ENCODE measurements around the gene EPB41L2.

The EPB41L2 gene

DNA sequence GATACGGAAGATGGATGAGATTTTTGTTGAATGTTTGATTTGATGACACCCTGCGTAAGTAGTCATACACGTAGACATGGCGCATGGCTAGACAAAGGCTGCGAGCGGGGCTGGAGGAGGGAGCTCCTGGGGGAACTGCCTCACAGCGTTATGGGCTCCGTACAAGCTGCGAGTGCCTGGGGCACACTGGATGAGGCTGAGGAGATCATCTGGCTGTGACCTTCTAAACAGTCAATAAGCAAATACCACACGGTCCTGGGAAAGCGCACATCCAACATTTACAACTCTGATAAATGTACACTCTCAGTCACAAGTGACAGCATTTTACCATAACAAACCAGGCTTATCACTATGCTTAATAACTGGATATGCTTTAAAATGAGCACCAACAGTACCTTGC is 198.7 kb downstream of the EPB41L2 start:
- Mint-ChIP-seq H3K27me3 (ENCODE audit: low read depth) (peaks cover 3% of the 10 kb centered on the region), H3K4me3 (no peak overlapping the region), H3K4me1 (ENCODE audit: low read depth) (no peaks in the 10 kb centered on the region), H3K27ac (no peak overlapping the region), H3K36me3 (ENCODE audit: low read depth) (no peaks in the 10 kb centered on the region), H3K9me3 (no peaks in the 10 kb centered on the region)
- no peak for DNase-seq (ENCODE audit: low spot score)

DNA sequence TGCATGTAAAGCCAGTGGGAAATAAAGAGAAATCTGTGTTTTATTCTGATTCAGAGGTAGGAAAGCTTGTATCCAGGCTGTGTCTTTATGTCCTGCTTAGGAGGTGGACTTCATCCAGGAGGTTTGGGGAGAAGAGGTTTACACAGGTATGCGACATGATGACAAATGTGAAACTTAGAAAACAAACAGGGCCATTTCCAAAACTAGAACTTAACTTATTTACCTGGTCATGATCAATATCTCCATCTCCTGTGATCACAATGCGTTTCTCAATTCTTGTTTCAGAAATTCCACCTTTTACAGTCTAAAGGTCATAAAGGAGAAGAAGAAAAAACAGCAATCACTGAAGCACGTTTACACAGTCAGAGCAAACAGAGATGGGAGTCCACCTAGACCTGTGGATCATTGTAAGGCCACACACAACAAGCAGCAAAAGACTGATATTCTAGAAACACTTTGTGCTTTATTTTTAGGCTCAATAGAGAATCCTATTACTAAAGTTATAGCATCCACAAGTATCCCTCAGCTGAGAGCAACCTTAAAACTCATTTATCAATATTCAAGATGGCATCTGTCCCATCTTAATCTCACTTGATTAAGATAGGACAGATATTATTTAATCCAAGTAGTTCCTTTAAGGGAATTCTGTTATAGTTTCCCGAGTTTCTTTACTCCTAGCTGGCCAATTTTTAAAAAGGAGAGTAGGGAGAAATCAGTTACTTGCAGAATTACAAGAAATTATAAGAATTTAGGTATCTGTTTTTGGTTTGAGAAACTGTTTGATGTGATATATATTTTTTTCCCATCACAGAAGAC is 199.4 kb downstream of the EPB41L2 start:
- H3K36me3 Mint-ChIP-seq (ENCODE audit: low read depth): no peaks in the 10 kb centered on the region
- no peaks in the 10 kb centered on the region for H3K4me1 Mint-ChIP-seq (ENCODE audit: low read depth)
- H3K4me3 Mint-ChIP-seq: no peak overlapping the region
- H3K9me3 Mint-ChIP-seq: no peaks in the 10 kb centered on the region
- H3K27ac Mint-ChIP-seq: no peak overlapping the region
- H3K27me3 Mint-ChIP-seq (ENCODE audit: low read depth): peaks cover under 1% of the 10 kb centered on the region
- DNase-seq (ENCODE audit: low spot score): no peak

DNA sequence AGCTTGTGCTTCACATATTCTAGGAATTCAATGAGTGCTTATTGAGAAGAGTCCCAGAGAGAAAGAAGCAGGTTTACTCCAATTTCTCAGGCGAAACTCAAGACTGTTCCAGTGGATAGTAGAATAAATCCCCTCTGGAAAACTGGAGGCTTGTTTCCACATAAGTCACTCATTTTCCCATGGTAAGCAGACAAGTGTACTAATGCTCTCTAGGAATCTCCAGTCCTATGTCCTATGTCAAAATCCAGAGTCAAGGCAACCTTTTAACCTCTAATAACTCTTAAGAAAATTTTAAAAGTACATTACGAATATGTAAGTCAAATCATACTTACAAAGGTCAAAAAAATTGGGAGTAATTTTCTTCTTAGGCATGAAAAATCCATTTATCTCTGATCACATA is 200.7 kb downstream of the EPB41L2 start:
- Mint-ChIP-seq H3K4me3 (no peak overlapping the region), H3K27ac (no peak overlapping the region), H3K4me1 (ENCODE audit: low read depth) (no peaks in the 10 kb centered on the region), H3K36me3 (ENCODE audit: low read depth) (no peaks in the 10 kb centered on the region), H3K27me3 (ENCODE audit: low read depth) (no peaks in the 10 kb centered on the region), H3K9me3 (no peaks in the 10 kb centered on the region)
- no peak for DNase-seq (ENCODE audit: low spot score)

DNA sequence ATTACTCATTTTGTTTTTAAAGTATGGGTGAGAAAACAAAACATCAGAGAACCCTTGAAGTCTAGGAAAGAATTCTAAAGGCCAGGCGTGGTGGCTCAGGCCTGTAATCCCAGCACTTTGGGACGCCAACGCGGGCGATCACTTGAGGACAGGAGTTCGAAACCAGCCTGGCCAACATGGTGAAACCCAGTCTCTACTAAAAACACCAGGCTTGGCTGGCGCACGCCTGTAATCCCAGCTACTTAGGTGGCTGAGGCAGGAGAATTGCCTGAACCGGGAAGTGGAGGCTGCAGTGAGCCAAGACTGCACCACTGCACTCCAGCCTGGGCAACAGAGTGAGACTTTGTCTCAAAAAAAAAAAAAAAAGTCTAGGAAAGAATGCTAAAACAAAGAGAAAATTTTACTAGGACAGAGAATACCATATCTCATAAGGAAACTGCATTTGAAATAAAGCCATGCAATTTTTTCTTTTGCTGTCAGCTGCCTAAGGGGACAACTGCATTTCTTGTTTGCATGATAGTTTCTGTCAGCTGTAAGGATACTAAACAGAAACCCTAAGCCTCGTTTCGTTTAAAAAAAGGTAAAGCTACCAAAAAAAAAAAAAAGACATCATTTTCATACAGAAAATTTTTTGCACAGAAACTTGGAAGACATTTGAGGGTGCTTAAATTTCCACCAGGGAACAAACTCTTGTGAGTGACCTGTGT is 203.7 kb downstream of the EPB41L2 start:
- Mint-ChIP-seq H3K27me3 (ENCODE audit: low read depth) (no peaks in the 10 kb centered on the region), H3K36me3 (ENCODE audit: low read depth) (no peaks in the 10 kb centered on the region), H3K9me3 (no peaks in the 10 kb centered on the region), H3K4me3 (no peak overlapping the region), H3K4me1 (ENCODE audit: low read depth) (no peaks in the 10 kb centered on the region), H3K27ac (no peak overlapping the region)
- DNase-seq (ENCODE audit: low spot score): no peak

DNA sequence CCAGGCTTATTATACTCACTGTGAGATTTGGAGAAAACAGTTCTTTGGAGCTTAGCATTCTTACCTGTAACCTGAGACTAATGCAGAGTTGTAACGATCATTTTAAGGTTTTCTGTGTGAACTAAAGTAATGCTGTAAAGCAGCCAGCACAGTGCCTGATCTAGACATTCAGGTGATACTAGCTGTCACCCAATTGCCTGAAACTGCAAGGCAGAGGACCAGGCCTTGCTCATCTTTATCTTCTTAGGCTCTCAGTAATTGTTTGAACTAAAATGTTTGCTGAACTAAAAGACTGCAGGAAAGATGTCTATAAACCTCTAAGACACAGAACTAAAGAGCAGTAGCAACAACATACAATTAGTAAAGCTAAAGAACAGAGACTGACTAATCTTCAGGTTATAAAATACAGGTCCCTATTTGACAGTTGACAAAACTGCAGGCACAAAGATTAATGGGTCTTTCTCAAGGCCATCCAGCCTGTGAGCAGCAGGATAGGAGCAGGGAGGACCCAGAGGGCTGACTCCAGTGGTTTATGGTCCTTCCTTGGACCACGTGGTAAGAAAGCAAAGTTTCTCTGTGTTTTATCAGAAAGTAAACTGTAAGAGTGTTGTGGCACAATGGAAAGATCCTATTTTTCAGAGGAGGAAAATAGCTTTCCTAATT is 204.4 kb downstream of the EPB41L2 start:
- H3K9me3 Mint-ChIP-seq: no peaks in the 10 kb centered on the region
- H3K27ac Mint-ChIP-seq: no peak overlapping the region
- DNase-seq (ENCODE audit: low spot score): no peak
- H3K4me3 Mint-ChIP-seq: no peak overlapping the region
- no peaks in the 10 kb centered on the region for H3K4me1 Mint-ChIP-seq (ENCODE audit: low read depth)
- H3K36me3 Mint-ChIP-seq (ENCODE audit: low read depth): no peaks in the 10 kb centered on the region
- H3K27me3 Mint-ChIP-seq (ENCODE audit: low read depth): no peaks in the 10 kb centered on the region

DNA sequence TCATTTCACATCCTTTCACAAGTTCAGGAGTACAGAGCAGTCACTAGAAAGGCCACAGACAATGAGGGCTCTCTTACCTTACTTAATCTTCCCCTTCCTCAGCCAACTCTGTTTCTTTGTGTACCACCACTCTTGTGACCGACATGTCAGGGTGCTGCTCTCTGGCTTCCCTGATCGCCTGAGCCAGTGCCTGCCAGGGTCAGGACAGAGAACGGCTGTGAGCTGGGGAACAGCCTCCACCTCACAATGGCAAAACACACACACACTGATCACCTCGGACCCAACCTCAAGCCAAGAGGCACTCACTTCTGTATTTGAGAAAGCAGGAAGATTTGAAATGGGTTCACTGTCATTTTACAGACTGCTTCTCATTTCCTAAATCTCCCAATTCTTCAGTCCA is 205.0 kb downstream of the EPB41L2 start:
- Mint-ChIP-seq H3K4me1 (ENCODE audit: low read depth) (no peaks in the 10 kb centered on the region), H3K4me3 (no peak overlapping the region), H3K36me3 (ENCODE audit: low read depth) (no peaks in the 10 kb centered on the region), H3K27me3 (ENCODE audit: low read depth) (no peaks in the 10 kb centered on the region), H3K9me3 (no peaks in the 10 kb centered on the region), H3K27ac (no peak overlapping the region)
- no peak for DNase-seq (ENCODE audit: low spot score)

DNA sequence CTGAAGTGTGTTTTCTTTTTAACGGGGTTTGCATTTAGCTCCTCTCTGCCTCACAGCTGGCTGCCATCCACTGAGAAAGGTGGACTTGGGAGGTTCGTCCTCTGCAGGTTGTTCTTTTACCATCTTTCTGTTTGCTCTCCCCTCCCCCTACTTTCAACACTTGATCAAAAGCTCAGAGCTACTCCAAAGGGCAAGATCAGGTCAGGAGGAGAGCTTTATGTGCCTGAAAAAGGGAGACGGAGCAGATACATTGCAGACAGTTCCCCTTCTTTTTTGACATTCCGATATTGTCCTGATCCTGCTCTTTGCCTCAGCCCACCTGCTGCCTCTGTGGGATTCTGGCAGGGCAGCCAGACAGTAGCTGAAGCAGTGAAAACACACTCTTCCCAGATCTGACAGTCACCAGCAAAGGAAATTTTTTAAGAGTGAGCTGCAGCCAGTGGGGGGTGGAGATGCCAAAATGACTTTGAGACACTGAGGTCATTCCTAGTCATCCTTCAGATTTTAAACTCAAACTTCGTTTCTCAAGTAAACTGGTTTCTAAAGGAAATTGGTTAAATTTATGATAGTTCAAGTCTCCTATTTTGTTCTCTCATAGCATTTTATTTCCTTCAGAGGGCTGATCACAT is 209.4 kb downstream of the EPB41L2 start:
- H3K27ac Mint-ChIP-seq: no peak overlapping the region
- no peak overlapping the region for H3K4me3 Mint-ChIP-seq
- DNase-seq (ENCODE audit: low spot score): no peak
- no peaks in the 10 kb centered on the region for H3K36me3 Mint-ChIP-seq (ENCODE audit: low read depth)
- no peaks in the 10 kb centered on the region for H3K9me3 Mint-ChIP-seq
- no peaks in the 10 kb centered on the region for H3K27me3 Mint-ChIP-seq (ENCODE audit: low read depth)
- H3K4me1 Mint-ChIP-seq (ENCODE audit: low read depth): peaks cover 8% of the 10 kb centered on the region

DNA sequence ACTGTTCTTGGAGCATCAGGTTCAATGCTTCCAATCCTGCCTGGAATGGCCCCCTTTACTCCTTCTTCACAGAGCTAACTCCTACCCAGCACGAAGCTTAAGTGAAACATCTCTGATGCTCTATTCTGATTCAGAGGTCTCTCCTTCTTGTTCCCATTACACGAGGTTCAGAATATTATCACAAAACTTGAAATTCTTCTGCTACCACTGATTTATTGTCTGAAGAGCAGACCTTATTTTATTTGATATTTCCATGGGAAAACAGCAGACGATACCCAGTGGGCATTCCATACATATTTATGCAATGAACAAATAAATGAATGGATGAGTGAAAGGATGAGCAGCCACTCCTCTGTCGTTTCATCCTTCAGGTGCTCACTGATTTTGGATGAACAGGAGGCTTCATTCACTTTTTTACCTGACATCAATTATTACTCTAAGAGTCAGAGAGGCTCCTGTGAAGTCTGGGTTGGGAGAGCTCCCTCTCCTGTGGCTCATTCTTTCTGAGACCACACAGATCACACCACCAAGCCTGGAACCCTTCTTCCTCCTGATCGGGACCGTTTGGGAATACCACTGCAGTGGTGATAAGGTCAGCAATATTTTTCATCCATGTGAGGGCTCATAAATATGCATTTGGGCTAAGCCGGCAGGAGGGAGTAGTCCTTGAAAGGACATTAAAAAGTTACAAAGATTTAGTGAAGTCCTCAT is 210.0 kb downstream of the EPB41L2 start:
- Mint-ChIP-seq H3K27ac (no peak overlapping the region), H3K36me3 (ENCODE audit: low read depth) (no peaks in the 10 kb centered on the region), H3K4me3 (no peak overlapping the region), H3K27me3 (ENCODE audit: low read depth) (no peaks in the 10 kb centered on the region), H3K9me3 (no peaks in the 10 kb centered on the region), H3K4me1 (ENCODE audit: low read depth) (peaks cover 10% of the 10 kb centered on the region)
- no peak for DNase-seq (ENCODE audit: low spot score)

DNA sequence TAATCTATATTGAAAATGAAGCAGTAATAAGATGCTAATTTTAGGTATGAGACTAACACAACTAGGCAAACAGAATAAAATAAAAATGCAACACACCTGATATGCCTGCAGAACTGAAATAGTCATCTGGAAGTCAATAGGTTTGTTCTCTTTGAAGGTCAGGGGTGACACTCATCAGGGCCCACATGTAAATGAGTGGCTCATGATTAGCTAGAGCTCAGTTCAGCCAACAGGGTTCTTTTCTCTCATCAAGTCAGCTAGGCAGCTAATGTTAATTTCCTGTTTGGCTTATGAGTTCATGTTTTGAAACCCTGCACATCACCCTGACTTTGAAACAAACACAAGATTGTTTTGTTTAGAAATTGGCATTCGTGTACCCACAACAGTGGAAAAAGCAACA is 212.0 kb downstream of the EPB41L2 start:
- no peaks in the 10 kb centered on the region for H3K9me3 Mint-ChIP-seq
- no peak overlapping the region for H3K27ac Mint-ChIP-seq
- H3K36me3 Mint-ChIP-seq (ENCODE audit: low read depth): no peaks in the 10 kb centered on the region
- H3K4me3 Mint-ChIP-seq: no peak overlapping the region
- no peaks in the 10 kb centered on the region for H3K27me3 Mint-ChIP-seq (ENCODE audit: low read depth)
- no peak for DNase-seq (ENCODE audit: low spot score)
- peaks cover 10% of the 10 kb centered on the region for H3K4me1 Mint-ChIP-seq (ENCODE audit: low read depth)

DNA sequence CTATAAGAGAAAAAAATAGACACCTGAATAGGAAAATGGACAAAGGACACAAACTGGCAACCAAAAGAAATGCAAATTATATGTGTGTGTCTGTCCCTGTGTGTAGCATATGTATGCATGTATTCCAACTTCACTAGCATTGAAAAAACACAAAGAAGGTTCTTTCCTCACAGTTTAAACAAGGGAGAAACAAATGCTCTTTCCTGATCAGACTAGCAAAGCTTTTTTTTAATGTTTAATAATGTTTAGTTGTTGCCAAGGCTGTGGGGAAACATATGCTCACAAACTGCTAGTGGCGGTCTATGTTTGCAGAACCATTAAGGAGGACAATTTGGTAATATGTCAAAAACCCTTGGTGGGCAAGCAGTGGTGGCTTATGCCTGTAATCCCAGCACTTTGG is 213.5 kb downstream of the EPB41L2 start:
- H3K9me3 Mint-ChIP-seq: no peaks in the 10 kb centered on the region
- H3K27ac Mint-ChIP-seq: no peak overlapping the region
- no peak for DNase-seq (ENCODE audit: low spot score)
- H3K4me3 Mint-ChIP-seq: no peak overlapping the region
- H3K36me3 Mint-ChIP-seq (ENCODE audit: low read depth): no peaks in the 10 kb centered on the region
- H3K4me1 Mint-ChIP-seq (ENCODE audit: low read depth): peaks cover 10% of the 10 kb centered on the region
- H3K27me3 Mint-ChIP-seq (ENCODE audit: low read depth): no peaks in the 10 kb centered on the region

DNA sequence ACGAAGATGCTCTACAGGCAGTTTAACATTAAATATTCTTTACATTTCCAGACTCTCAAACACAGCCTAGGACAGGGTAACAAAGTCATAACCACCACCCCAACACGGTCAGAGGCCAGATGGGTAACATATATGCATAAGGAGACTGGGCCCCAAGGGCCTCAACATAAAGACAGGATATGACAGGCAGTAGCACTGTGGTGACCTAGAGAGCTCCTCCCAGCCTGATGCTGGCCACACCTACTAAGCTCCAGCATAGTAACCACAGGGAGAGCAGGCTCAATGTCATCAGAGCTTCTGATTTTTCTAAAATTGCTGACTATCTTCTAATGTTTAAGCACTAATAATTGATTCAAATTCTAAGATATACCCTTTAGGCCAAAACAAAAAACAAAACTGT is 214.1 kb downstream of the EPB41L2 start:
- Mint-ChIP-seq H3K27me3 (ENCODE audit: low read depth) (no peaks in the 10 kb centered on the region), H3K4me1 (ENCODE audit: low read depth) (peaks cover 10% of the 10 kb centered on the region), H3K4me3 (no peak overlapping the region), H3K9me3 (no peaks in the 10 kb centered on the region), H3K36me3 (ENCODE audit: low read depth) (no peaks in the 10 kb centered on the region), H3K27ac (peak overlapping the region; percentile 32)
- peak; percentile 29 for DNase-seq (ENCODE audit: low spot score)

DNA sequence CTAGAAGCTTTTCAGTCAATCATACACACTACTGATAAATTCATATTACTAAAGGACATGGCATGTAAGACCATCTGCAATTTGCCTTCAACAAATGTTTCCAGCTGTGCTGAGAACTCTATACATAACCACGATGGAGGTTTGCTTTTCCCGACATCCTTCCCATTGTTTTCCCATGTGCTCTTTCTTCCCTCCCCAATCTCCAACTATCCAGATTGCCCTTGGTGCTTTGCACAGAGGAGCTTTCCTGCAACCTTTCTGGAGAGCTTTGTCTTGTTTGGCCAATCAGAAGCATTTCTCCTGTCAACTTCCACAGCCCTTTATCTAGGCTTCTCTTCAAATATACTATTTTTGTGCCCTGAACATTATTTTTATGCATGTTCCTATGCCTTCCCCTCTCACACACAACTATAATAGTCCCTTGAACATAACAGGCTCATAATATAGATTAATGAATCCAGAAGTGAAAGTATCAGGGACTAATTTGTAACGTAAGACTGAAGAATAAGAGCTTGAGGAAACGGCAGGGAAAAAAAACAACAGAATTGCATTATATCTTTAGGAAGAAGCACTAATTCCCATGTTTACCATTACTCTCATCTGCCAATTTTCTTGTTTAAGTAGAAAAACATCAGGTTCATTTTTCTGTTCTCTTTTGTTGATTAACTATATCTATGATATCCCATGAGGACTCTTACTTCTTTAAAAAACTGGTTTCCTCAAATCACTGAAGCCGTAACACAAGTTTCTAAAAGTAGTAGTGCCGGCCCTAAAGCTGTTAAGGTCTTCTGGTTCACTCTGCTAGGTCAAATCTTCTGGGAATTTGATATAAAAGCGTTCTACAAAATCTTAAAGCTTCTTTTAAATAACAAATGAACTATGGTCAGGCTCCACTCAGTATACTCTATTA is 215.8 kb downstream of the EPB41L2 start:
- Mint-ChIP-seq H3K4me3 (no peak overlapping the region), H3K27me3 (ENCODE audit: low read depth) (no peaks in the 10 kb centered on the region), H3K27ac (no peak overlapping the region), H3K36me3 (ENCODE audit: low read depth) (no peaks in the 10 kb centered on the region), H3K9me3 (no peaks in the 10 kb centered on the region), H3K4me1 (ENCODE audit: low read depth) (peaks cover 12% of the 10 kb centered on the region)
- no peak for DNase-seq (ENCODE audit: low spot score)

DNA sequence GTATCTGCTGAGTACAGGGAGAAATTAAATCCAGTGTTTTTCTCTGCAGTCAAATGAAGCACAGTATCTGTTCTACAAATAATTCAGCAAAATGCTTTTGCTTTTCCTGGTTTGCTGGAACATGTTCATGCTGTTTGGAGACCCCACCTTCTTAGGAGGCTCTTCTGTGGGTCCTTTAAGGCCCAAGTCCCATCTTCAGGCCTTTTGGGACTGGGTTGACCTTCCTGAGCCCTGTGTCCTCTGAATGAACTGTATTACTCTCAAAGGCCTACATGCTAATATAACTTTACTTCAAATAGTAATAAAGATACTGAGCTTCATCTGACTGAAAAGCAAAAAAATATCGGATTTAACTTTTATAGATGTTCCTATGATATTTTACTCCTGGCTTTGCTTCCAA is 216.5 kb downstream of the EPB41L2 start:
- no peaks in the 10 kb centered on the region for H3K9me3 Mint-ChIP-seq
- no peak overlapping the region for H3K4me3 Mint-ChIP-seq
- no peak for DNase-seq (ENCODE audit: low spot score)
- no peaks in the 10 kb centered on the region for H3K36me3 Mint-ChIP-seq (ENCODE audit: low read depth)
- no peaks in the 10 kb centered on the region for H3K27me3 Mint-ChIP-seq (ENCODE audit: low read depth)
- no peak overlapping the region for H3K27ac Mint-ChIP-seq
- peaks cover 12% of the 10 kb centered on the region for H3K4me1 Mint-ChIP-seq (ENCODE audit: low read depth)

Data from T-helper 2 cell treated with Interferon-gamma antibody and Interleukin-4, amounts not matched to agents 5 μg/mL and 100 μg/mL, for 36 hours (primary cell).